GM23248 (cell line): ENCODE results near the gene MIA2.

Experiments used
- EZH2 ChIP-seq: fragments of 200-600 bp; sonication (generic); IDR thresholded peaks from 2 replicates; pipeline ENCODE4 v1.6.1; 2018; ENCODE audit warnings: antibody characterized with exemption, mild to moderate bottlenecking; ENCODE audit not compliant: insufficient read depth, poor library complexity, severe bottlenecking
- EZH2phosphoT487 ChIP-seq: fragments of 200-600 bp; sonication (generic); IDR thresholded peaks from 2 replicates; pipeline ENCODE4 v1.6.1; 2018; ENCODE audit warnings: antibody characterized with exemption, moderate library complexity, mild to moderate bottlenecking, low read depth; ENCODE audit not compliant: insufficient read depth

- TF ChIP-seq EZH2phosphoT487 (no peak), EZH2 (no peak)
Measured at GRCh38 chr14:39431416-39432178, 197.9 kb downstream of the MIA2 start.
